A549 (cell line): ENCODE measurements around the gene GRIN2B. TPM values are rescaled to one million over a fixed set of nuclear protein-coding genes. Genes with fewer than 3 reads are reported as not detected.

Experiments
- ATAC-seq, 2 experiments: fragments of 200-7000 bp in 1 of 2; fragments of >200 bp in 1 of 2; cut with Nextera tagmentation in 1 of 2; cut with Tn5 transposase in 1 of 2; 3 replicates each; pipeline versions ENCODE4 v1.8.0 to v1.9.1; 2018 to 2020; ENCODE audit warnings: mild to moderate bottlenecking in 1 of 2, moderate library complexity in 1 of 2
- CTCF ChIA-PET: fragments of 300-600 bp; sonication (Branson Sonifier 250); formaldehyde crosslinking; extraction: SDS; loops from one replicate; lab custom pipeline; 2021; ENCODE audit warnings: antibody characterized with exemption, inconsistent platforms; lab: Yijun Ruan, JAX
- POLR2A ChIA-PET: fragments of 350-600 bp; formaldehyde crosslinking; extraction: SDS; loops from one replicate; lab custom pipeline; 2021; ENCODE audit warnings: antibody characterized with exemption, inconsistent platforms; lab: Yijun Ruan, JAX
- DNase-seq, 2 experiments: peaks; one replicate each; pipeline versions ENCODE4 v3.0.0 to v3.0.0-alpha.2; 2011 to 2016; ENCODE audit warnings: low read depth in 1 of 2, low spot score in 1 of 2
- FAIRE-seq: peaks from 2 replicates; lab custom pipeline; 2011; peaks lifted over from hg19 to GRCh38; lab: Jason Lieb, UNC
- H3K27ac ChIP-seq, 2 experiments: fragments of >200 bp; sonication (Bioruptor Twin); formaldehyde crosslinking; 3 replicates each; pipeline ENCODE4 v1.5.1; 2016 to 2017
- H3K4me1 ChIP-seq: fragments of >200 bp; sonication (Bioruptor Twin); formaldehyde crosslinking; 3 replicates; pipeline ENCODE4 v1.6.1; 2016
- H3K4me2 ChIP-seq: fragments of >200 bp; sonication (Bioruptor Twin); formaldehyde crosslinking; 3 replicates; pipeline ENCODE4 v1.6.1; 2016
- H3K4me3 ChIP-seq: fragments of >200 bp; sonication (Bioruptor Twin); formaldehyde crosslinking; 3 replicates; pipeline ENCODE4 v1.5.1; 2016
- H3K9me3 ChIP-seq: fragments of >200 bp; sonication (Bioruptor Twin); formaldehyde crosslinking; 3 replicates; pipeline ENCODE4 v1.6.1; 2016
- BHLHE40 ChIP-seq: IDR thresholded peaks from 2 replicates; pipeline ENCODE4 v1.6.1; 2012; ENCODE audit warnings: low read depth, low read length, inconsistent platforms
- CBX2 ChIP-seq: fragments of 200-600 bp; sonication (generic); IDR thresholded peaks from 2 replicates; pipeline ENCODE4 v1.6.1; 2016; ENCODE audit warnings: low read depth, mild to moderate bottlenecking, borderline replicate concordance
- CBX8 ChIP-seq: fragments of 200-600 bp; sonication (generic); IDR thresholded peaks from 2 replicates; pipeline ENCODE4 v1.6.1; 2016
- CHD2 ChIP-seq: fragments of 150-350 bp; IDR thresholded peaks from 2 replicates; pipeline ENCODE4 v1.6.1; 2014; ENCODE audit warnings: low read length; ENCODE audit not compliant: partially characterized antibody
- E2F6 ChIP-seq: IDR thresholded peaks from 2 replicates; pipeline ENCODE4 v1.6.1; 2012; ENCODE audit warnings: low read depth, borderline replicate concordance
- EP300 ChIP-seq, 2 experiments: fragments of >200 bp; sonication (Bioruptor Twin); formaldehyde crosslinking; IDR thresholded peaks; 2 replicates in 1 of 2; 3 replicates in 1 of 2; pipeline ENCODE4 v1.6.1; 2016 to 2017
- FOSB ChIP-seq: fragments of 250-450 bp; sonication (Bioruptor Pico); IDR thresholded peaks from 2 replicates; pipeline ENCODE4 v1.5.0; 2020; ENCODE audit warnings: mild to moderate bottlenecking, moderate library complexity
- FOXS1 ChIP-seq: fragments of 250-450 bp; sonication (Bioruptor Pico); IDR thresholded peaks from 2 replicates; pipeline ENCODE4 v1.5.0; 2020; ENCODE audit warnings: mild to moderate bottlenecking, moderate library complexity
- GATA3 ChIP-seq: IDR thresholded peaks from 2 replicates; pipeline ENCODE4 v1.6.1; 2012; ENCODE audit warnings: borderline replicate concordance
- JUN ChIP-seq, 2 experiments: fragments of >200 bp; sonication (Bioruptor Twin); formaldehyde crosslinking; IDR thresholded peaks; 2 replicates in 1 of 2; 3 replicates in 1 of 2; pipeline ENCODE4 v1.6.1; 2016 to 2017
- KDM1A ChIP-seq: fragments of 200-600 bp; sonication (generic); IDR thresholded peaks from 2 replicates; pipeline ENCODE4 v1.6.1; 2016; ENCODE audit warnings: low read depth, mild to moderate bottlenecking
- KDM5A ChIP-seq: fragments of 200-600 bp; sonication (generic); IDR thresholded peaks from 2 replicates; pipeline ENCODE4 v1.6.1; 2016; ENCODE audit warnings: antibody characterized with exemption, mild to moderate bottlenecking
- MAFK ChIP-seq: fragments of 450-650 bp; IDR thresholded peaks from 2 replicates; pipeline ENCODE4 v1.6.1; 2014; ENCODE audit not compliant: partially characterized antibody
- MAX ChIP-seq: IDR thresholded peaks from 2 replicates; pipeline ENCODE4 v1.6.1; 2012
- MYC ChIP-seq: IDR thresholded peaks from 2 replicates; pipeline ENCODE4 v1.6.1; 2012; ENCODE audit warnings: mild to moderate bottlenecking, inconsistent platforms, low read length, improper control_type of control experiment, borderline replicate concordance
- NPAS2 ChIP-seq: fragments of 250-450 bp; sonication (Bioruptor Pico); IDR thresholded peaks from 2 replicates; pipeline ENCODE4 v1.8.0; 2022; ENCODE audit warnings: mild to moderate bottlenecking, moderate library complexity, borderline replicate concordance
- POLR2AphosphoS2 ChIP-seq: conservative IDR thresholded peaks from 2 replicates; pipeline ENCODE4 v1.6.1; 2012; ENCODE audit warnings: low read length, improper control_type of control experiment, inconsistent platforms
- RARB ChIP-seq: fragments of 250-450 bp; sonication (Bioruptor Pico); IDR thresholded peaks from 2 replicates; pipeline ENCODE4 v1.8.0; 2021; ENCODE audit warnings: mild to moderate bottlenecking, moderate library complexity
- RFX5 ChIP-seq: fragments of 450-650 bp; IDR thresholded peaks from 2 replicates; pipeline ENCODE4 v1.7.1; 2014; ENCODE audit warnings: antibody characterized with exemption, mild to moderate bottlenecking, moderate library complexity
- RNF2 ChIP-seq: fragments of 200-600 bp; sonication (generic); IDR thresholded peaks from 2 replicates; pipeline ENCODE4 v1.6.1; 2016; ENCODE audit warnings: low read depth, mild to moderate bottlenecking, antibody characterized with exemption, moderate library complexity, borderline replicate concordance
- SMC3 ChIP-seq: fragments of >200 bp; sonication (Bioruptor Twin); formaldehyde crosslinking; IDR thresholded peaks from 3 replicates; pipeline ENCODE4 v1.6.1; 2018; ENCODE audit warnings: inconsistent platforms
- SREBF2 ChIP-seq: fragments of 450-650 bp; IDR thresholded peaks from 2 replicates; pipeline ENCODE4 v1.6.1; 2014; ENCODE audit warnings: mild to moderate bottlenecking, moderate library complexity
- TFCP2L1 ChIP-seq: fragments of 250-450 bp; sonication (Bioruptor Pico); IDR thresholded peaks from 2 replicates; pipeline ENCODE4 v1.5.0; 2021; ENCODE audit warnings: mild to moderate bottlenecking
- WGBS: methylation state at CpG from one replicate; pipeline ENCODE4 v1.1.6; 2017; ENCODE audit errors: missing lambda C conversion rate; 5-methylcytosine and 5-hydroxymethylcytosine counted together
- polyA plus RNA-seq, 4 experiments: library from polyadenylated mRNA; depleted of rRNA in 3 of 4; stranded (reverse); fragments of >200 nt; fragmentation: RNase III in 1 of 4; extraction: RNeasy Plus Mini Kit Qiagen cat#74134 plus additional on column Dnase treatment in 1 of 4; gene quantifications; 2 replicates in 3 of 4; 3 replicates in 1 of 4; pipeline ENCODE4 v1.2.3, GENCODE V29; 2011 to 2017
- TF ChIP-seq, protein P1 (sequence below): fragments of >200 bp; sonication (Bioruptor Twin); formaldehyde crosslinking; IDR thresholded peaks from 3 replicates; pipeline ENCODE4 v1.6.1; 2016

GRIN2B gene
- polyA plus RNA-seq, 2 of the 4 experiments (the other 2 are of a cell fraction) = 2.4 to 3.2 TPM

DNA sequence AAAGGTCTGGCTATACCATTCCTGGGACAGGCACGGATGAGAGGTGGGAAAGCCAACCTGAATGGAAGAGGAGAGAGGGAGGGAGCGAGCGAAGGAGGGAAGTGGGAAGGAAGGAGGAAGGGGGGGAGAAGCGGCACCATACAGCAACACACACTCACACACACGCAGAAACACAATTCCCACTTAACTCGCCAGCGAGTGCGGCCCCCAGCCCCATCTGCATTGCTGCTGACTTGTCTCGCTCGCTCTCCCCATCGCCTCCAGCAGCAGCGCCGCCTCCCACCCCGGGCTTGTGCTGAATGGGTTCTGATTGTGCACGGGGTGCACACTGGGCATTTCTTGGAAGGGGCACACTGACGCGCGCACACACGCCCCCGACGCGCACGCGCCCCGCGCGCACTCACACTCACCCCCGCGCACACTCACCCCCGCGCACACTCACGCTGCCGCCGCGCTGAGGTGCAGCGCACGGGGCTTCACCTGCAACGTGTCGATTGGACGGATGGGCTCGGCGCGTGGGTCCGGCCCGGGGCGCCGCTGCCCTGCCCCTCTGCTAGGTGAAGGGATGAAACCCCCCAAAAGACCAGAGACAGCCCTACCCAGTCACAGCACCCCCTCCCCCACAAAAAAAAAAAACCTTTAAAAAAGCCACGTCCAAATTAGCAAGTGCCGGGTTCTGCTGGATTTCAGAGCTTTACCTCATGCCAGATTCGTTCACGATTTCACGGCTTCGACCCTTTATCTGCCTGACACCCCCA, 685 bp downstream of the GRIN2B start:
- peaks cover 28% of the 10 kb centered on the region for H3K4me1 ChIP-seq
- no peaks in the 10 kb centered on the region for H3K9me3 ChIP-seq
- peak in 1 of 2 experiments; percentile 26; a peak in 2 of 5 replicates for TF ChIP-seq JUN (IDR thresholded peaks at IDR 0.05)
- peak; percentile 2 for TF ChIP-seq MAFK
- TF ChIP-seq EP300 (IDR thresholded peaks at IDR 0.05) = no peak
- peak; percentile 59; the same call in 1 of the 2 replicates for TF ChIP-seq MAX
- TF ChIP-seq E2F6 = peak; percentile 38; the same call in 1 of the 2 replicates
- TF ChIP-seq FOXS1 (CRISPR knock-in tag) = no peak
- TF ChIP-seq, all 56 proteins: peak for 4
- ChIA-PET POLR2A (no interaction called here), CTCF (interaction anchor here (0.6 to 5.1 kb wide), 6 partner anchors 11 to 725 kb away, joined by 3 to 22 read pairs (median 10); no protein-coding TSS in a partner anchor)
- ATAC-seq (peak; percentile 54 to 68; a peak in 5 of 6 replicates), FAIRE-seq (no peak), DNase-seq (peak; percentile 18 to 22)
- WGBS = 27% methylated on average over 25 of the region's 53 CpGs
- Histone ChIP-seq H3K4me3 (peak overlapping the region; percentile 61), H3K27ac (peak overlapping the region; percentile 76 to 89), H3K4me2 (peak overlapping the region; percentile 73)

- DNase-seq (no peak), FAIRE-seq (no peak), ATAC-seq (no peak)
- ChIA-PET CTCF (interaction anchor here (0.6 to 2.8 kb wide), 7 partner anchors 16 to 724 kb away, joined by 3 to 13 read pairs (median 4); no protein-coding TSS in a partner anchor), POLR2A (no interaction called here)
- Histone ChIP-seq H3K27ac (peak overlapping the region; percentile 76 to 89), H3K9me3 (no peaks in the 10 kb centered on the region), H3K4me2 (peak overlapping the region; percentile 73), H3K4me3 (peak overlapping the region; percentile 61), H3K4me1 (peaks cover 31% of the 10 kb centered on the region)
- WGBS = 73% methylated on average over 15 of the region's 15 CpGs
- TF ChIP-seq CBX2 (no peak), KDM1A (no peak), GATA3 (no peak), EP300 (IDR thresholded peaks at IDR 0.05) (no peak), BHLHE40 (no peak), RFX5 (no peak), TFCP2L1 (CRISPR knock-in tag) (no peak)
Measured at GRCh38 chr12:13979772-13980378, 1.5 kb downstream of the GRIN2B start.

DNA sequence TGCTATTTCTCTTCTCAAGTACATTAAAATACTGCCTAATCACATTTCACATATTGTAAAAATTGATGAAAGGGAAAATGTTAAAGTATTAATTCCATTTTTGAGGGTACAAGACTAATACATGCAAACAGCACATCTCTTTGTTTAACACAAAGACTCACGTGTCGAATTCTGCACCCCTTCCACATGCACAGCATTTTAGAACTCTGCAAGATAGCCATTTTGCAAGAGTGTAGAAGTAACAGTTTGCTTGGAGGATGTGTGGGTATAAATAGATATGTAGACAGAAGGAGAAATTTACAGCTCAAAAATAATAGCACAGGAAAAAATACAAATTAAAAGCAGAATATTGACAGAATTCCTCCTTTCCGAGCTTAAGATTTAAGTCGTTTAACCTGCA, 2.5 kb downstream of the GRIN2B start:
- POLR2A ChIA-PET = interaction anchor here (0.7 kb wide), 1 partner anchor 21 kb away, joined by 3 read pairs; no protein-coding TSS in a partner anchor
- peak overlapping the region; percentile 61 for H3K4me3 ChIP-seq
- ATAC-seq (no peak), FAIRE-seq (no peak), DNase-seq (no peak)
- 72% methylated on average over 4 of the region's 4 CpGs for WGBS
- peak overlapping the region in 1 of 2 experiments; percentile 89; a peak in 2 of 6 replicates for H3K27ac ChIP-seq
- no peaks in the 10 kb centered on the region for H3K9me3 ChIP-seq
- peak overlapping the region; percentile 73 for H3K4me2 ChIP-seq
- peaks cover 31% of the 10 kb centered on the region for H3K4me1 ChIP-seq
- TF ChIP-seq SMC3 (no peak), RNF2 (no peak), RARB (no peak), FOSB (CRISPR knock-in tag) (no peak), KDM5A (no peak), NPAS2 (CRISPR knock-in tag) (no peak), MYC (no peak), CHD2 (no peak), MAX (no peak), GATA3 (no peak), CBX8 (no peak), POLR2AphosphoS2 (no peak), SREBF2 (no peak)
- TF ChIP-seq, protein P1, sequence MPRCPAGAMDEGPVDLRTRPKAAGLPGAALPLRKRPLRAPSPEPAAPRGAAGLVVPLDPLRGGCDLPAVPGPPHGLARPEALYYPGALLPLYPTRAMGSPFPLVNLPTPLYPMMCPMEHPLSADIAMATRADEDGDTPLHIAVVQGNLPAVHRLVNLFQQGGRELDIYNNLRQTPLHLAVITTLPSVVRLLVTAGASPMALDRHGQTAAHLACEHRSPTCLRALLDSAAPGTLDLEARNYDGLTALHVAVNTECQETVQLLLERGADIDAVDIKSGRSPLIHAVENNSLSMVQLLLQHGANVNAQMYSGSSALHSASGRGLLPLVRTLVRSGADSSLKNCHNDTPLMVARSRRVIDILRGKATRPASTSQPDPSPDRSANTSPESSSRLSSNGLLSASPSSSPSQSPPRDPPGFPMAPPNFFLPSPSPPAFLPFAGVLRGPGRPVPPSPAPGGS = no peak
- CTCF ChIA-PET = interaction anchor here (1.0 to 1.3 kb wide), 5 partner anchors 15 to 723 kb away, joined by 3 to 5 read pairs (median 4); no protein-coding TSS in a partner anchor
